Upper lobe of right lung (tissue), 1 donor: ENCODE results near the gene PSRC1. TPM values are rescaled to one million over a fixed set of nuclear protein-coding genes. Genes with fewer than 3 reads are reported as not detected.

Source experiments
- ATAC-seq: fragments of 200-7000 bp; cut with Tn5 transposase; one replicate; pipeline ENCODE4 v1.9.1; 2020; ENCODE audit warnings: mild to moderate bottlenecking, moderate library complexity
- DNase-seq: peaks from one replicate; pipeline ENCODE4 v3.0.0-alpha.2; 2020
- H3K27ac ChIP-seq: fragments of 200-600 bp; one replicate; pipeline ENCODE4 v1.8.0; 2022
- H3K27me3 ChIP-seq: fragments of 200-600 bp; one replicate; pipeline ENCODE4 v1.8.0; 2022; ENCODE audit warnings: mild to moderate bottlenecking
- H3K36me3 ChIP-seq: fragments of 200-600 bp; one replicate; pipeline ENCODE4 v1.8.0; 2022
- H3K4me1 ChIP-seq: fragments of 200-600 bp; one replicate; pipeline ENCODE4 v1.8.0; 2022
- H3K4me3 ChIP-seq: fragments of 200-600 bp; one replicate; pipeline ENCODE4 v1.8.0; 2022; ENCODE audit warnings: mild to moderate bottlenecking
- H3K9me3 ChIP-seq: fragments of 200-600 bp; one replicate; pipeline ENCODE4 v1.8.0; 2022
- intact Hi-C: fragments of 100-400 bp; cut with DNase I; formaldehyde crosslinking; loops from one replicate; pipeline ENCODE4 v1.11.0; 2022
- total RNA-seq: library from RNA; stranded (reverse); fragmentation: NEBNext Ultra II Directional; extraction: Animal tissue kit (Norgen Biotek cat#: 25700); gene quantifications from one replicate; pipeline ENCODE4 v1.2.1, GENCODE V29; 2021
- TF ChIP-seq, protein P1 (sequence below): fragments of 200-600 bp; IDR thresholded peaks from one replicate; pipeline ENCODE4 v1.8.0; 2022; ENCODE audit warnings: antibody characterized with exemption
- donor health status: DM: no; HTN: yes; CAD: no; lungs with severe emphysema.

PSRC1 gene
- total RNA-seq, 1 donor from 2014 or later: 2.9 TPM

DNA sequence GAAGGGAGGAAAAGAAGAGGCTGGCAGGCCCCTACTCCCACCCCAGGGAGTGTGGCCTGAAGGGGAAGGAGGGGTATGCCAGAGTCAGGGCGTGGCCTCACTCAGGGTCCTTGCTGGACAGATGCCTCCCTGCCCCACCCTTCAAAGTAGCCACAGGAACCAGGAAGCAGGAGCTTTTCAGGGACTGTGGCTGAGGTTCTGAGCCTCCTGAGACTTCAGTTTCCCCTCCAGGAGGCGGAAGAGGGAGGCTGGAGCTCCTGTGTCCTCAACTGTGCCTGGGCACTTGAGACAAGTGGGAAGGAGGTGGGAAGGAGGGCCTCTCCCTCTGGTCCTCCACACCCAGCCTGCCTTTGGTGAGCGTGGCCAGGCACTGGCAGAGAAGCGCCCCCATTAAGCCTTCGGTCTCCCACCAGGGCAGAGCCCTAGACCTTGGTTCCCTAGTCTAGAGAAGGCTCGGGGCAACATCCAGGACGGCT, 28.3 kb downstream of the PSRC1 start:
- peak; percentile 22 for ATAC-seq
- peak overlapping the region; percentile 80 for H3K27ac ChIP-seq
- DNase-seq: no peak
- intact Hi-C loops: no loop called here
- no peak overlapping the region for H3K4me3 ChIP-seq
- H3K36me3 ChIP-seq: no peaks in the 10 kb centered on the region
- H3K9me3 ChIP-seq: no peaks in the 10 kb centered on the region
- no peaks in the 10 kb centered on the region for H3K27me3 ChIP-seq
- H3K4me1 ChIP-seq: peaks cover 20% of the 10 kb centered on the region
- TF ChIP-seq, protein P1, sequence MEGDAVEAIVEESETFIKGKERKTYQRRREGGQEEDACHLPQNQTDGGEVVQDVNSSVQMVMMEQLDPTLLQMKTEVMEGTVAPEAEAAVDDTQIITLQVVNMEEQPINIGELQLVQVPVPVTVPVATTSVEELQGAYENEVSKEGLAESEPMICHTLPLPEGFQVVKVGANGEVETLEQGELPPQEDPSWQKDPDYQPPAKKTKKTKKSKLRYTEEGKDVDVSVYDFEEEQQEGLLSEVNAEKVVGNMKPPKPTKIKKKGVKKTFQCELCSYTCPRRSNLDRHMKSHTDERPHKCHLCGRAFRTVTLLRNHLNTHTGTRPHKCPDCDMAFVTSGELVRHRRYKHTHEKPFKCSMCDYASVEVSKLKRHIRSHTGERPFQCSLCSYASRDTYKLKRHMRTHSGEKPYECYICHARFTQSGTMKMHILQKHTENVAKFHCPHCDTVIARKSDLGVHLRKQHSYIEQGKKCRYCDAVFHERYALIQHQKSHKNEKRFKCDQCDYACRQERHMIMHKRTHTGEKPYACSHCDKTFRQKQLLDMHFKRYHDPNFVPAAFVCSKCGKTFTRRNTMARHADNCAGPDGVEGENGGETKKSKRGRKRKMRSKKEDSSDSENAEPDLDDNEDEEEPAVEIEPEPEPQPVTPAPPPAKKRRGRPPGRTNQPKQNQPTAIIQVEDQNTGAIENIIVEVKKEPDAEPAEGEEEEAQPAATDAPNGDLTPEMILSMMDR: no peak

- DNase-seq: no peak
- no peaks in the 10 kb centered on the region for H3K27me3 ChIP-seq
- peaks cover 23% of the 10 kb centered on the region for H3K4me1 ChIP-seq
- intact Hi-C loops: no loop called here
- H3K9me3 ChIP-seq: no peaks in the 10 kb centered on the region
- peak overlapping the region; percentile 80 for H3K27ac ChIP-seq
- H3K4me3 ChIP-seq: no peak overlapping the region
- TF ChIP-seq, protein P1: no peak
- ATAC-seq: no peak
- no peaks in the 10 kb centered on the region for H3K36me3 ChIP-seq
Observed at GRCh38 chr1:109253803-109254620, 28.9 kb downstream of the PSRC1 start.

- H3K9me3 ChIP-seq: no peaks in the 10 kb centered on the region
- no peak overlapping the region for H3K4me3 ChIP-seq
- peak overlapping the region; percentile 80 for H3K27ac ChIP-seq
- TF ChIP-seq, protein P1: no peak
- DNase-seq (peak; percentile 57), ATAC-seq (no peak)
- peaks cover 26% of the 10 kb centered on the region for H3K4me1 ChIP-seq
- no peaks in the 10 kb centered on the region for H3K36me3 ChIP-seq
- intact Hi-C loops: no loop called here
- no peaks in the 10 kb centered on the region for H3K27me3 ChIP-seq
Observed at GRCh38 chr1:109252893-109253802, 29.8 kb downstream of the PSRC1 start.

GRCh38 chr1:109252167-109252892, 30.6 kb downstream of the PSRC1 start:
- intact Hi-C loops: no loop called here
- H3K27me3 ChIP-seq: no peaks in the 10 kb centered on the region
- TF ChIP-seq, protein P1: no peak
- ATAC-seq: no peak
- H3K4me3 ChIP-seq: no peak overlapping the region
- peak; percentile 61 for DNase-seq
- no peaks in the 10 kb centered on the region for H3K9me3 ChIP-seq
- H3K4me1 ChIP-seq: peaks cover 26% of the 10 kb centered on the region
- H3K36me3 ChIP-seq: no peaks in the 10 kb centered on the region
- no peak overlapping the region for H3K27ac ChIP-seq
